Upper lobe of left lung (tissue), 6 donors: ENCODE results near the gene RAP1GDS1. TPM values are rescaled to one million over a fixed set of nuclear protein-coding genes. Genes with fewer than 3 reads are reported as not detected.

Source experiments
- ATAC-seq, 2 donors: fragments of 200-7000 bp; cut with Tn5 transposase; one replicate each; pipeline ENCODE4 v1.9.1; 2022; ENCODE audit warnings: mild to moderate bottlenecking in 2 of 2, moderate library complexity in 2 of 2; ENCODE audit not compliant: low FRiP score in 2 of 2
- DNase-seq, 2 donors: peaks; one replicate each; pipeline ENCODE4 v3.0.0-alpha.2; 2019 to 2020
- H3K27ac ChIP-seq, 4 donors: fragments of 200-600 bp; sonication (generic); one replicate each; pipeline ENCODE4 v1.5.1; 2016 to 2019
- H3K27me3 ChIP-seq, 4 donors: fragments of 200-600 bp; sonication (generic); one replicate each; pipeline ENCODE4 v1.5.1; 2017 to 2019
- H3K36me3 ChIP-seq, 4 donors: fragments of 200-600 bp; sonication (generic); one replicate each; pipeline ENCODE4 v1.5.1; 2016 to 2019
- H3K4me1 ChIP-seq, 4 donors: fragments of 200-600 bp; sonication (generic); one replicate each; pipeline ENCODE4 v1.5.1; 2018 to 2019
- H3K4me3 ChIP-seq, 4 donors: fragments of 200-600 bp; sonication (generic); one replicate each; pipeline ENCODE4 v1.5.1; 2017 to 2019; ENCODE audit warnings: mild to moderate bottlenecking in 2 of 4, moderate library complexity in 1 of 4
- H3K9me3 ChIP-seq, 4 donors: fragments of 200-600 bp; sonication (generic); one replicate each; pipeline ENCODE4 v1.5.1; 2018 to 2019
- CTCF ChIP-seq, 6 experiments: fragments of 450-650 bp in 4 of 6; fragments of 200-600 bp in 2 of 6; sonication (generic) in 2 of 6; IDR thresholded peaks; one replicate each; pipeline ENCODE4 v1.5.1; 2016 to 2019; ENCODE audit warnings: antibody characterized with exemption in 6 of 6
- EP300 ChIP-seq, 4 donors: sonication (generic); formaldehyde crosslinking; IDR thresholded peaks; one replicate each; pipeline ENCODE4 v1.5.1; 2017; ENCODE audit warnings: antibody characterized with exemption in 4 of 4, control low read depth in 2 of 4
- POLR2A ChIP-seq, 4 donors: fragments of 450-650 bp; IDR thresholded peaks; one replicate each; pipeline ENCODE4 v1.5.1; 2016 to 2017; ENCODE audit warnings: antibody characterized with exemption in 4 of 4, mild to moderate bottlenecking in 2 of 4
- POLR2AphosphoS5 ChIP-seq, 2 donors: sonication (generic); formaldehyde crosslinking; IDR thresholded peaks; one replicate each; pipeline ENCODE4 v1.5.1; 2017; ENCODE audit warnings: antibody characterized with exemption in 2 of 2
- WGBS, 2 donors: methylation state at CpG; one replicate each; pipeline ENCODE4 v1.1.5; 2017 to 2018; 5-methylcytosine and 5-hydroxymethylcytosine counted together
- total RNA-seq, 6 donors: library from RNA; depleted of rRNA in 4 of 6; stranded (reverse); fragments of >200 nt in 4 of 6; gene quantifications; one replicate each; pipeline versions ENCODE4 v1.1.0 to v1.2.1, GENCODE V29; 2016 to 2021
- donor health status: DM: no; HTN: no; CAD: no; lungs with moderate emphysema.
- donor health status: DM: no; HTN: yes; CAD: no; lungs with severe emphysema.

Gene RAP1GDS1
- total RNA-seq, 6 donors from 2014 or later = 20.6 to 63.9 (median 35.5) TPM

GRCh38 chr4:98248934-98249333 is 12.2 kb upstream of the RAP1GDS1 start:
- Histone ChIP-seq H3K36me3 (no peaks in the 10 kb centered on the region), H3K4me1 (no peaks in the 10 kb centered on the region), H3K27me3 (no peaks in the 10 kb centered on the region), H3K4me3 (no peak overlapping the region), H3K9me3 (no peaks in the 10 kb centered on the region), H3K27ac (no peak overlapping the region)
- no peak for DNase-seq
- no peak for TF ChIP-seq CTCF (IDR thresholded peaks at IDR 0.05)
- TF ChIP-seq POLR2AphosphoS5 (IDR thresholded peaks at IDR 0.05) = no peak
- TF ChIP-seq POLR2A (IDR thresholded peaks at IDR 0.05) = no peak
- ATAC-seq = no peak

DNA sequence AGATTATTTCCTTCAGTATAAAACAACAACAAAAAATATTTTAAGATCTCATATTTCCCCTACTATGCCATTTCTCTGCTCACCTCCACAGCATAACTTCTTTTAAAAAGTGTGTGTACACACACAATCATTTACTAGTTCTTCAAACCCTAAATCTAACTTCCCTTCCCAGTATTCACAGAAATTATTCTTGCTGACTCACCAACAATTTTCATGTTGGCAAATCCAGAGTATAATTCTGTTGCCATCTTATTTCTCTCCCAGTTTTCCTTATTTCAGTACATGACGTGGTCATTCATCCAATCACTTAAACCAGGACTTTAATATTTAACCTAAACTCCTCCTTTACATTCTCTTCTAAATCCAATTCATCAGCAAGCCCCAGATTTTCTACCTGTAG is 11.4 kb upstream of the RAP1GDS1 start:
- ATAC-seq (no peak), DNase-seq (no peak)
- 91 to 97% methylated on average over 1 of the region's 1 CpG for WGBS, 2 donors
- H3K27ac ChIP-seq = no peak overlapping the region
- H3K4me3 ChIP-seq = no peak overlapping the region
- no peaks in the 10 kb centered on the region for H3K27me3 ChIP-seq
- H3K4me1 ChIP-seq = no peaks in the 10 kb centered on the region
- TF ChIP-seq POLR2A (IDR thresholded peaks at IDR 0.05) = no peak
- TF ChIP-seq POLR2AphosphoS5 (IDR thresholded peaks at IDR 0.05) = no peak
- TF ChIP-seq EP300 (IDR thresholded peaks at IDR 0.05) = no peak
- TF ChIP-seq CTCF (IDR thresholded peaks at IDR 0.05) = no peak
- no peaks in the 10 kb centered on the region for H3K36me3 ChIP-seq
- H3K9me3 ChIP-seq = no peaks in the 10 kb centered on the region

DNA sequence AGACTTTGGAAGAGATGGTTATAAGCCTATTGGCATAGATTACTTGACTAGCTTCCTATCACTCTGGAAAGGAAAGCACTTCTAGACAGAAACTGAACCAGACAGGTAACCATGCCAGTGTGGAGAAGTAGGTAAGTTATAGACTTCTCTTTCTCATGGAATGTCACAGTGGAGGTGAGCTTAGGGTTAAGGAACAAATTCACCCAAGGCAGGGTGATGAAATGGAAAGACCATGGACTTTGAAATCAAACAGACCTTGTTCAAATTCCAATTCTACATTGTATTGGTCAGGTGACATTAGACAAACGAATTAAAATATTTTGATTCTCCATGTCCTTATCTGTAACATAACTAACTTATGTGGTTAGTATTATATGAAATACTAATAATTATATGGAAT is 7.7 kb upstream of the RAP1GDS1 start:
- no peak for ATAC-seq
- DNase-seq = no peak
- Histone ChIP-seq H3K4me1 (no peaks in the 10 kb centered on the region), H3K9me3 (no peaks in the 10 kb centered on the region), H3K27ac (no peak overlapping the region), H3K36me3 (no peaks in the 10 kb centered on the region), H3K4me3 (no peak overlapping the region), H3K27me3 (no peaks in the 10 kb centered on the region)
- 93 to 94% methylated on average over 1 of the region's 1 CpG for WGBS, 2 donors
- TF ChIP-seq POLR2A (IDR thresholded peaks at IDR 0.05) (no peak), EP300 (IDR thresholded peaks at IDR 0.05) (no peak), CTCF (IDR thresholded peaks at IDR 0.05) (no peak), POLR2AphosphoS5 (IDR thresholded peaks at IDR 0.05) (no peak)

GRCh38 chr4:98260047-98260578 is 1.1 kb upstream of the RAP1GDS1 start:
- ATAC-seq (peak; percentile 45 to 75), DNase-seq (peak; percentile 47 to 89)
- peak overlapping the region; percentile 70 to 92 (median 82) for H3K4me3 ChIP-seq
- peaks cover 15 to 19% (median 18%) of the 10 kb centered on the region in 4 donors for H3K4me1 ChIP-seq
- 1 to 4% methylated on average over 10 to 12 of the region's 24 CpGs for WGBS, 2 donors
- TF ChIP-seq POLR2AphosphoS5 (IDR thresholded peaks at IDR 0.05) = no peak
- no peak for TF ChIP-seq CTCF (IDR thresholded peaks at IDR 0.05)
- TF ChIP-seq EP300 (IDR thresholded peaks at IDR 0.05) = no peak
- no peak for TF ChIP-seq POLR2A (IDR thresholded peaks at IDR 0.05)
- H3K27me3 ChIP-seq = no peaks in the 10 kb centered on the region
- peak overlapping the region; percentile 91 to 98 (median 94) for H3K27ac ChIP-seq
- no peaks in the 10 kb centered on the region for H3K9me3 ChIP-seq
- H3K36me3 ChIP-seq = no peaks in the 10 kb centered on the region
